Islet of Langerhans (tissue), 1 donor: ENCODE results near the gene ICAM5.
"Not testable (repeated sequence)": the region's sequence is repeated elsewhere in the genome, so short reads cannot be mapped to it uniquely, and the experiment has no call there.

Experiments
- FAIRE-seq: peaks from one replicate; lab custom pipeline; 2011; peaks lifted over from hg19 to GRCh38; lab: Jason Lieb, UNC

Gene ICAM5

DNA sequence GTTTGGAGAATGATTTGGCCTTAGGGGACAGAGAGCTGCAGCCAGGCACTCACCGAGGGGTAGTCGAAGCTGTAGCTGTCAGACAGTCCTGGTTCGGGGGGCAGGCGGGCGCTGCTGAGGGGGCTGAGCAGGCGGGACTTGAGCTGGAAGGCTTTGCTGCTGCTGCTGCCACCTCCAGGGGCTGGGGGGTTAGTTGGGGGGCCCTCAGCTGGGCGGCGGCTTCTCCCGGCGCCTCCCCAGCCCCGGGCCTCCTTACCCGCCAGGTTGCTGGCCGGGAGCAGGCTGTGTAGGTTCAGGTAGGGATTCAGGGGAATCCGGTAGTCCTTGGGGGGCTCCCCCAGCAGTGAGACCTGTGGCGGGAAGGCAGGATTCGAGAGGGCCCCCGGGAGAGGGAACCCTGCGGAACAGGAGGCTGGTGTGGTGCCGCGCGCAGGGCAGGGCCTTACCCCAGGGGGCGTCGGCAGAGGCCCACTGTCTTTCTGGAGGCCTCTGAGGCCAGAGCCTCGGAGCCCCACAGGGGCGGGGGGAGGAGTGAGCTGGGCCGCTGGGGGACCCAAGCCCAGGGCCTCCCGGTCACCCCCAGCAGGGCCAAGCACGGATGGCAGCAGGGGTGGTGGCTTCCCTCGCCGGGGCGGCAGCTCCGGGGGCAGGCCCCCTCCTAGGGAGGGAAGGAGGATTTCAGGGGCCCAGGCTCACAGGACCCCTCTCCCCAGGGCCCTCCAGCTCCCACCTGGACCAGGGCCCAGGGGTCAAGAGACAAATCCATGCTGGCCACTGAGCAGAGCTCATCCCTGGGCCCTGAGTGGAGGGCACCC, 31.1 kb downstream of the ICAM5 start:
- no peak for FAIRE-seq

- no peak for FAIRE-seq
Measured at GRCh38 chr19:10321417-10321797, 31.7 kb downstream of the ICAM5 start.

DNA sequence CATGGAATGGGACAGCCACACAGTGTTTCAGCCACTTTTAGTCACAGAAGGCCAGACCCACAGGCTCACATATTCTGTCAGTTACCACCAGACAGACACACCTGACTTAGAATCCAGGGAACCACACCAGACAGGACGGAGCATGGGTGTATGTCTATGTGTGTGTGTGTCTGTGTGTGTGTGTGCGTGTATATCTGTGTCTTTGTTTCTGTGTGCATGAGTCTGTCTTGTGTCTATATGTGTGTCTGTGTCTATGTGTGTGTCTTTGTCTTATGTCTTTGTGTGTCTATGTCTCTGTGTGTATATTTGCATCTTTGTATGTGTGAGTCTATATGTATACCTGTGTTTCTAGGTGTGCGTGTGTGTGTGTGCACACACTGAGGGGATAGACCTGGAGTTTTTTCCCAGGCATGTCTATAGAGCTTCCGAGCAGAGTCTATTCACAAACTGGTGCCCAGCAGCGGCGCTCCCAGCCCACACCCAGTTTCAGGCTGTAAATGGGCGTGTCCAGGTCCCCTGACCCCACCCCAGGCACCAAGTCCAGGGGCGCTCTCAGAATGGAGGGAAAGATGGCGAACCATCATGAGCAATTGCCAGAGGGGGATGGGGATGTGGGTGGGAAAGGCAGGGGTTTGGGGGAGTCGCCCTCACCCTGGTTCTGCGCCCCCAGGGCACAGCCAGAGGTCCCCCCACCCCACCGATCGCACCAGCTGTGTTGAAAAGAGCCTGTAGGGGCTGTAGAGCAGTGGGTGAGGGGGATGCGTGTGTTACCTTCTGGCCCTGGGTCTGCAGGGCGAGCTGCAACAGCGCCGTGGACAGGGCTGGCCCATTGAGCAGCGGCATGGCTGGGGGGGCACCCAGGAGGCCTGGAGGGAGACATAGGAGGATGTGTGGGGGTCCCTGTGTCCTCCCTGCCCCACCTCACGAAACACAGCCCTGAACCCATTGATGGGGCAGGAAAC, 32.4 kb downstream of the ICAM5 start:
- FAIRE-seq: no peak

DNA sequence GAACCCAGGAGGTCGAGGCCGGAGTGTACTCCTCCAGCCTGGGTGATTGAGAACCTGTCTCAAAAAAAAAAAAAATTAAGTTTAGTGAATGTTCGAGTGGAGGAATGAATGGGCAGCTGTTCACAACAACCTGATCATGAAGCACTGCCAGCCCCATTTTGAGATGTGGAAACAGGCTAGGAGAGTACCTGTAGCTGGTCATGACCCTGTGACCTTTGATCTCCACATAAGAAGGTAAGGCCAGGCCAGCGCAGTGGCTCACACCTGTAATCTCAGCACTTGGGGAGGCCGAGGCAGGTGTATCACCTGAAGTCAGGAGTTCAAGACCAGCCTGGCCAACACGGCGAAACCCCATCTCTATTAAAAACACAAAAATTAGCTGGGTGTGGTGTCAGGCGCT, 36.0 kb downstream of the ICAM5 start:
- FAIRE-seq: no peak

DNA sequence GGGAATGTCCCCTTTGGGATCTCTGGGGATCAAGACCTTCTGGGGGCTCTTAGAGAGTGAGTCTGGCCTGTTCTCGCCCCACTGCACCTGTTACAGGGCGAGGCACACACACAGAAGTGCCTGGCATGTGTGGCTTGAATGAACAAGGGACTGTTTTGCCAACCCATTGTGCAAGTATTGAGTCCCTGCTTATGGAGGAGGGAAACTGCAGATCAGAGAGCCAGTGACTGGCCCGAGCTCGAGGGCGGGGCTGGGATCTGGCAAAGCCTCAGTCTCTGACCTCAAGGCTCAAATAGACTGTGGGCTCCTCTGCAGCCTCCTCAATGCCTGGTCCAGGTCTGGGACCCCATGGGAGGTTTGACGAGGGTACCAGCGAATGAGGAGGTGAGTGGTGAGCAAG, 38.0 kb downstream of the ICAM5 start:
- no peak for FAIRE-seq

DNA sequence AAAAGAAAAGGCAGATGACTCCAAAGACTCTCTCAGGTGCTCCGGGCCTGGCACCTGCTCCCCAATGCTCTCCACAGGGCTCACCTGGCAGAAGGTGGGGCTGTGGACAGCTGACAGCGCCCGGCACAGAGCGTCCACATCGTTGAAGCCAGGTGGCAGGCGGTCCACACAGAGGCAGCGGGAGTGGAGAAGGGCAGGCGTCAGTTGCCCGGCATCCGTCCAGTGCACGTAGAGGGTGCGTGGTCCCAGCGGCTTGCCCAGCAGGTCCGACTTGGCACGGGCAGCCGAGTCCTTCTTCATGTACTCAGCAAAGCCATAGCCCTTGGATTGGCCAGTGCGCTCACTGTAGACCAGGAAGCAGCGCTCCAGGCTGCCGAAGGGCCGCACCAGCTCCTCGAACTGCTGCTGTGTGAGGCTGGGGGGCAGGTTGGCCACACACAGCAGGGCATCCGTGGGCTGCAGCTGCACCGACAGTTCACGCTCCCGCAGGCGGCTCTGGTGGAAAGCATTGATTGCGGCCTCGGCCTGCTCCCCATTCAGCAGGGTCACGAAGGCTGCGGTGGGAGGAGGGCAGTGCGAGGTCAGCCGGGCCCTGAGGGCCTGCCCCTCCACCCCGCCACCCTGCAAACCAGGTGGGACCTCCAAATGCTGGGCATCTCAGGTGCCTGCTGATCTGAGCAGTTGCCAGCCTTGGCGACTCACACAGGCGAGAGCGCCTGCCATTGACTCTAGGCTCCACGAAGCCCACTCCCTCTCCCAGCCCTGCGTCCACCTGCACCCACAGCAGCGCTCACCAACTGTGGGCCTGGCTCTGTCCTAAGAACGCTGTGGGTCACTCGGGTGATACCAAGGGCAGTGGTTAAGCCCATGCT, 39.0 kb downstream of the ICAM5 start:
- no peak for FAIRE-seq

DNA sequence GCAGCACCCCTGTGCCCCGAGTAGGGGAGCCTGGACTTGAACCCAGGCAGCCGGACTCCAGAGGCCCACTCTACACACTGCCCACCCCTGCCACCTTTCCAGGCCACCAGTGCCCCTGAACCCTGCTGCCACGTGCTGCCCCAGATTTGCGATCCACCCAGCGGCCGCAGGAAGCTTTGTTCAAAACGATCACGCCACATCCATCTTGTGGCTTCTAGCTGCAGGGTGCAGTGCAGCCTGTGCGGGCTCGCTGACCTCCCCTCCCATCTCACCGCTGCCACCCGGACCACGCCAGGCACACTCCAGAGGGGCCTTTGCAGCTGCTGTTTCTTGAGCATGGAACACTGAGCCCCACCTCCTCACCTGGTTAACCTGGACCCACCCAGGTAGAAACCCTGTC, 39.8 kb downstream of the ICAM5 start:
- FAIRE-seq: no peak

DNA sequence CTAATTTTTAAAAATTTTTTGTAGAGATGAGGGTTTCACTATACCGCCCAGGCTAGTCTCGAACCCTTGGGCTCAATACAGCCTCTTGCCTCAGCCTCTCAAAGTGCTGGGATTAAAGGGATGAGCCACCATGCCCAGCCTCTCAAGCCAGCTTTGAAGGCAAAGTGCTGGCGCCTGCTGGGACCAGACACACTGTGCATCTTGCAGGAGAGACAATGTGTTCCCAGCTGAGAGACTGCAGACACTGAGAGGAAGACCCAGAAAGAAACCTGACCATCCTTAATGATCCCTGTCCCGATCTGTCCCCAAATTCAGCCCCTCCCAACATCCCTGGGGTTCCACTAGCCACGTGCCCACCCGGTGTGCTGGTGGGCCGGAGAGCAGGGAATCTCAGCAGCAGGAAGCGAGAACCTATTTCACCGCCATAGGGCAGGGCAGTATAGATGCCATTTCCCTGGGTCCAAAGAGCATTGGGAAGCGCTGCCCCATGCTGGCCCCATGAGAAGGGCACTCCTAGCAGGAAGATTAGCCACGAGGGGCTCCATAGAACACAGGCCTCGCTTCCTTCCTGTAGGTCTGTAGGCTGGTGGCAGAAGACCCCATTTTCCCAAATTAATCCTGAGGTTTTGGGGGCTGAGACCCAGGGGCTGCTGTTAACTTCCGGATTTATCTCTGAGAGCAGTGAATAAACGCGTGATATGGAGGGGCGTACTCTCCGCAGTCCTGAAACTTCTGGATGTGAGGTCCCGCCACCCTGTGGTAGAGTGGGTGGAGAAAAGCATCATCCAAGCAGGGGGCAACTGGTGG, 42.6 kb downstream of the ICAM5 start:
- no peak for FAIRE-seq

DNA sequence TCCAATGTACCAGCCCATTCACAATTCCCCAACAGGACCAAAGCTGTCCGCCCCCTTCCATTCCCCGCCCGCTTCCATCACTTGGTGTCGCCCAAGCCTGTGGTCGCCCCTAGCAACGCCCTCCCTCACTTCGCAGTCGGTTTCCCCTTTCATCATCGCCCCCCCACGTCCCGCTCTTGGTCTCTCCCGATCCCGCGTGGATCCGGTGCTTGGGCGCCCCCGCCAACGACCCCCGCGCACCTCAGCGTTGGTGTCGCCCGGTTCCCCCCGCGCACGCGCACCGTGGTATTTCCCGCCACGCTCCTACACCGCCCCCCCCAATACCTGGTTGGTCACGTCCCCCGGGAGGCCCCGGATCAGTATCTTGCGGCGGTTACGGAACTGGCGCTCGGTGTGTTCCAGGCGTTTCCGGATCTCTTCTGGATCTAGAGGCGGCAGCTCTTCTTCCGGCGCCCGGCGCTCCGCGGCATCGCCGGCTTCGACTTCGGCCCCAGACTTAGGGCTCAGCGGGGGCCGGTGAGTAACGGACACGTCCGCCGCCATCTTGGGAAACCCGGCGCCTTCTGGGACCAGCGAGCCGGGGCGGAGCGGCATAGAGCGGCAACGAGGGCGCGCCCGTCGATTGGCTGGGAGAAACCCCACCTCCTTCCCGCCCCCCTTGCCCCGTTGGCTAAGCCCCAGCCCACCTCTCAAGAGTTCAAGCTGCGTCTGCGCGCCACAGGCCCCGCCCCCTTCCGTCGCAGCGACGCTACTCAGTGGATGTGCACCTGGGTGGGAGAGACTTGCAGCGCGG, 43.4 kb downstream of the ICAM5 start, which contains the start of gene RAVER1:
TSS of gene RAVER1 (minus strand) at position 565 of the 793 bp plus-strand sequence. CDS start at position 543, 22 bp downstream.
- no peak for FAIRE-seq

- no peak for FAIRE-seq
Measured at GRCh38 chr19:10333758-10334587, 44.2 kb downstream of the ICAM5 start.

DNA sequence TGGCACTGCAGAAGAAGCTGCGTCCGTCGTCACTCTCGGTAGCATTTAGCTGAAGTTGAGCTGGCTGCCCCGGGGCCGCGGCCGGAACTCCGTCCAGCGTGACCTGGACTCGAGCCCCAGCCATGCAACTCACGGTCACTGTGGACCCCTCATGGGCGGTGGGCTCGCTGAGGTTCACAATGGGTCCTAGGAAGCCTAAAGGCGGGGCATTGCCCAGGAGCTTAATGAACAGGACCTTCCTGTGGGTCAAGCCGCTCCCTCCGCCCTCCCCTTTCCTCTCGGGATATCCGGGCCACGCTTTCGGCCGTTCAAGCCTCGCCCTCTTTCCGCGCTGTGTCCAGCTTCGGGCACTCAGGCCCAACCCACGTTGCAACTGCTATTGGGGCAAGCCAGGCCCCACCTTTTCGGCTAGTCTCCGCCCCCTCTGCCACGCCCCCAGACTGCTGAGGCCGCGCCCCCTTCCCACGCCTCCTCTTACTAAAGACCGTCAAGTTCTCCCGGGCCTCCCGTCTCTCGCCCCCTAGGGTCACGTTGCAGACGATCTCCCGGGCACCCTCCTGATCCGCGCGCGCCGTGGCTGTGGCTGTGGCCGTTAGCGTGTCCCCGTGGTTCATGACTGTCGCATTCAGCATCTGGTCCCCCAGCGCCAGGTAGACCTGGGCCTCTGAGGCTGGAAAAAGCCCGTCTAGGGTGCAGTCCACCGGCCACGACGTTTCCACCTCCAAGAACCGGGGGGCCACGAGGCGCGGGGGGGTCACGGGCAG, 45.0 kb downstream of the ICAM5 start:
- no peak for FAIRE-seq

DNA sequence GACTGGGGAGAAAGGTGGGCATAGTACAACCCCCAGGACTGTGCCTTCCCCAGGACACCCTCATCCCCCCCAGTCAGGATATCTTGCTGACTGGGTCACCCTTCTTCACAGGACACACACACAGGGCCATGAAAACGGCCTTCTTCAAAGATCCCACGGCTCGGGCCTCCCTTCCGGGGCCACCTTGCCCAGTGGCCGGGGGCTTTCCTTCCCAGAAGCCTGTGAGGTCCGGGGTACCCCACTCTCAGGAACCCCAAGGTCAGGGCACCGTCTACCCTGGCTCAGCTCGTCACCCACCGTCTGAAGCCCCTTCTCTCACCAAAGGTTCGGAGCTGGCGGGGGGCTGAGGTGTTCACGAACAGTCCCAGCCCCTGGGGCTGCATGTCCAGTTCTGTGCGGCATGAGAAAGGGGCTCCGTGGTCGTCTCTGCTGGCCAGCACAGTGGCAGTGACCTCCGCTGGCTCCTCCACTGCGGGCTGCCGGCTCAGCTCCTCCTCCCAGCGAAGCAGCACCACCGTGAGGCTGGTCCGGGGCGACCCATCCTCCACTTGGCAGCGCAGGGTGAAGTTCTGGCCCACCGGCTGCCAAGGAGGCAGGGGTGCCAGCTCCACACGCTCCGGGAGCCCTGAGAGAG, 45.7 kb downstream of the ICAM5 start:
- FAIRE-seq: no peak

DNA sequence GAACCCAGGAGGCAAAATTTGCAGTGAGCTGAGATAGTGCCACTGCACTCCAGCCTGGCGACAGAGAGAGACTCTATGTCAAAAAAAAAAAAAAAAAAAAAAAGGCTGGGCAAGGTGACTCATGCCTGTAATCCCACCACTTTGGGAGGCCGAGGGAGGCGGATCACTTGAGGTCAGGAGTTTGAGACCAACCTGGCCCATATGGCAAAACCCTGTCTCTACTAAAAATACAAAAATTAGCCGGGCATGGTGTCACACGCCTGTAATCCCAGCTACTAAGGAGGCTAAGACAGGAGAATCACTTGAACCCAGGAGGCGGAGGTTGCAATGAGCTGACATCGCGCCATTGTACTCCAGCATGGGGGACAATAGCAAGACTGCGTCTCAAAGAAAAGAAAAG, 47.0 kb downstream of the ICAM5 start:
- not testable (repeated sequence) for FAIRE-seq

DNA sequence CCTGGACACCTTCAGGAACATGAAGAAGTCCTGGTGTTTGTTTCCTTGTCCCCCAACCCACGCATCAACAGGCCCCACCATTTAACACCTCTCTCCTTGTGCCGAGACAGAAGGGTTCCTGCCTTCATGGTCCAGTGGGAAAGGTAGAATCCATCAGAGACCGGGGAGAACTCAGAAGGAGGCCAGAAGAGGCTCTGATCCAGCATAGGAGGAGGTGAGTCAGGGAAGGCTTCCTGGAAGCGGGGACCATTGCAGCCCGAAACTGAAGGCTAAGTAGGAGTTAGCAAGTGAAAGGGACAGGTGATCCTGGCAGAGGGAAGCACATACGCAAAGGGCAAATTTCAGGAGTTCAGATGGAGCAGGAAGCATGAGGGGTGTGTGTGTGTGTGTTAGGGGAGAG, 49.2 kb downstream of the ICAM5 start:
- FAIRE-seq: no peak

DNA sequence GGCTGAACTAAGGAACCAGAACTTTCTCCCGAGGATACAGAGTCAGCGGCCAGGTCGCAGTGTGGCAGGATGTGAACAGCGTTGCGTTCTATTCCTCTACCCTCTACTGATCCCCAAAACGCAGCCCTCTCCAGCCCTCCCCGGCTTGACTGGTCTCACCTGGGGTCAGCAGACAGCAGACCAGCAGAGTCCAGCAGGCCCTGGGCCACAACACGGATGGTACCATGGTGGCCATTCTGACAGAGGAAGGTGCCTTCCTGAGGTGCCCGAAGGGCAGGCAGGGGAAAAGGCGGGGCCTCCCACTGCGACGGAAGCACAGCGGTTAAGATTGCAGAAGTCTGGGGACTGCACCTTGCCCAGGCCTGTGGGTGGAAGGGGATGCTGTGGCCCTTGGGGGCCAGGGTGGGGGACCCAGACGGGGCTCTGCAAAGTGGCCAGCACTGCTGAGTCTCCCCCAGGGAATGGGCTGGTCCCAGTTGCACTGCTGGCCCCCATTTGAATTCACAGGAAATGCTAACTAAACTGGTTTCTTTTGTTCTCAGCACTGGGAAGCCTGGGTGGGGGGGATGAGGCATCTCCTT, 49.7 kb downstream of the ICAM5 start, which contains the start of gene ICAM3:
TSS of gene ICAM3 (minus strand) at position 245 of the 581 bp plus-strand sequence. CDS start at position 235, 10 bp downstream.
- FAIRE-seq: no peak

GRCh38 chr19:10339977-10340376, 50.2 kb downstream of the ICAM5 start:
- FAIRE-seq: no peak

GRCh38 chr19:10343495-10343894, 53.7 kb downstream of the ICAM5 start:
- FAIRE-seq: no peak

DNA sequence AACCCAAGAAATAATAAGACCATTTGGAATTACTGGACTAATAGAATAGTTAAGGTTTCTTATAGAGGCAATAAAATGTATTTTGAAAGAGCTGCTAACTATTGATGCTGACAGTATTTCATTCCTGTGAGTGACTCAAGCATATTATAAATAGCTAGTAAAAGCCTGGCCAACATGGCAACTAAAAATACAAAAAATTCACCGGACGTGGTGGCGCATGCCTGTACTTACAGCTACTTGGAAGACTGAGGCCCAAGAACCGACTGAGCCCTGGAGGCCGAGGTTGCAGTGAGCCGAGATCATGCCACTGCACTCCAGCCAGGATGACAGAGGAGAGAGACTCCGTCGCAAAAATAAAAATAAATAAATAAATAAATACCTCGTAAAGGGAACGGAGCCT, 55.0 kb downstream of the ICAM5 start:
- no peak for FAIRE-seq
